Skeletal muscle satellite cell (primary cell): ENCODE data around the gene BRD3OS.

Experiments used
- H3K27me3 ChIP-seq: 2 replicates; pipeline ENCODE4 v1.7.0; 2013; ENCODE audit warnings: low read length; ENCODE audit not compliant: control insufficient read depth, insufficient read depth
- H3K36me3 ChIP-seq: 2 replicates; pipeline ENCODE4 v1.7.0; 2013; ENCODE audit warnings: mild to moderate bottlenecking, control low read depth, low read length; ENCODE audit not compliant: insufficient read depth
- H3K4me1 ChIP-seq: 2 replicates; pipeline ENCODE4 v1.7.0; 2013; ENCODE audit warnings: low read length; ENCODE audit not compliant: control insufficient read depth, insufficient read depth
- H3K4me2 ChIP-seq: 2 replicates; pipeline ENCODE4 v1.7.0; 2013; ENCODE audit warnings: mild to moderate bottlenecking, low read length
- H3K4me3 ChIP-seq: 2 replicates; pipeline ENCODE4 v1.7.0; 2013; ENCODE audit warnings: low read length
- H3K9ac ChIP-seq: 2 replicates; pipeline ENCODE4 v1.7.0; 2013; ENCODE audit warnings: mild to moderate bottlenecking, low read depth, low read length, moderate library complexity
- H3K9me3 ChIP-seq: replicated peaks from 2 replicates; pipeline ENCODE4 v1.7.0; 2013; ENCODE audit warnings: mild to moderate bottlenecking, control low read depth, low read length

BRD3OS gene

DNA sequence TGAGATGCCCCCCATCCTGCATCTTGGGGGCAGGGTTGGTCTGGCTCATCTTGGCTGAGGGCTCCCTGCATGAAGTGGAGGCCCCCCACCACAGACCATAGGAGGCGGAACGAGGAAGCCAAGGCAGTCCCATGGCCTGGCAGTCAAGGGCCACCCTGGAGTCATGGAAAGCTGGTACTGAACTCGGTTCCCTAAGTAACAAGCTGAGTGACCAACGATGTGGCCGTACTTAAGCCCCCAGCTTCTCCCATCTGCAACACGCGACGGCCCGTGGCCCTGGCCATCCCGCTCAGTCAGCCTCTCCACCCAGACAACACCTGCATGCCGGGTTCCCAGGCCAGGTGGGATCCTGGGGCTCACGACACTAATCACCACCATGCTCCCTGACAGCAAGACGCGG is 25.4 kb downstream of the BRD3OS start:
- Histone ChIP-seq H3K4me1 (peaks cover 8% of the 10 kb centered on the region), H3K9me3 (no peaks in the 10 kb centered on the region), H3K4me2 (no peak overlapping the region), H3K4me3 (no peak overlapping the region), H3K9ac (no peak overlapping the region), H3K27me3 (no peaks in the 10 kb centered on the region), H3K36me3 (peaks cover 54% of the 10 kb centered on the region)

DNA sequence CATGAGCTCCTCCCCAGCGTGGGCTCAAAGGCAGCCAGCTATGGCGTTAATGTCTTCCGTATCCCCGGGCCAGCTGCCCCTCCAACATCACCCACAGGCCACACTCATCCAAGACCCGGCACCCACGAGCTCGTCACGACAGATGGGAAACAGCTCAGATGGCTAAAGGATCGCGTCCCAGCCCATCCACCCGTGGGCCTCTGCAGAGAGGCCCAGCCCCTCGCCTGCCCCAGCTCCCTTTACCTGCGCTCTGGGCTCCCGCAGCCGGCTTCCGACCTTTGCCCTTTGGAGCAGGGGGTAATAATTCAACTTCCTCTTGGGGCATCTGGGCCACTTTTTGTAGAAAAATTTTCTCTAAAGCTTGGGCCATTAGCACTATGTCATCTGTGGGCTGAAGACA is 26.0 kb downstream of the BRD3OS start:
- Histone ChIP-seq H3K36me3 (peaks cover 50% of the 10 kb centered on the region), H3K9me3 (no peaks in the 10 kb centered on the region), H3K4me1 (peaks cover 14% of the 10 kb centered on the region), H3K4me3 (no peak overlapping the region), H3K27me3 (no peaks in the 10 kb centered on the region), H3K4me2 (no peak overlapping the region), H3K9ac (no peak overlapping the region)

DNA sequence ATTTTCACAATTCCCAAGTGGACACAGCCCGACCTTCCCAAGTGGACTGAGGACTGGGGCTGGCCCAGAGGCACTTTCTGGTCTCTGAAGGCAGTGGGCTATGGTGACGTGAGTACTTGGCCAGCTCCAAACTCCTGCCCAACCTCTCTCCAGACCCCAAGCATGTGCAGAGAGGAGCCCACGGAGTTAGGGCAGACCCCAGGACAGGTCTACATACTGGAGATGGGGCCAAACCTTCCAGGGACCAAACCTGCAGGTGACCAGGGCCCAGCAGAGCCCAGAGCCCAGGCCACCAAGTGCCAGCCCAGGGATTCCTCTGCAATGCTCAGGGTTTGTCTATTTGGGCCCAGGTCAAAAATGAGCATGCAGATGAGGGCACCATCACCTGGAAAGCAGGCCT is 27.2 kb downstream of the BRD3OS start:
- Histone ChIP-seq H3K4me2 (no peak overlapping the region), H3K4me3 (no peak overlapping the region), H3K4me1 (peaks cover 21% of the 10 kb centered on the region), H3K9me3 (no peaks in the 10 kb centered on the region), H3K27me3 (no peaks in the 10 kb centered on the region), H3K36me3 (peaks cover 50% of the 10 kb centered on the region), H3K9ac (no peak overlapping the region)

- Histone ChIP-seq H3K4me3 (no peak overlapping the region), H3K9me3 (no peaks in the 10 kb centered on the region), H3K4me2 (no peak overlapping the region), H3K27me3 (no peaks in the 10 kb centered on the region), H3K4me1 (peaks cover 23% of the 10 kb centered on the region), H3K36me3 (peaks cover 45% of the 10 kb centered on the region), H3K9ac (no peak overlapping the region)
Measured at GRCh38 chr9:134052941-134053340, 27.7 kb downstream of the BRD3OS start.

GRCh38 chr9:134053401-134053871 is 28.2 kb downstream of the BRD3OS start:
- Histone ChIP-seq H3K9me3 (no peaks in the 10 kb centered on the region), H3K4me3 (no peak overlapping the region), H3K9ac (no peak overlapping the region), H3K36me3 (peaks cover 42% of the 10 kb centered on the region), H3K27me3 (no peaks in the 10 kb centered on the region), H3K4me2 (no peak overlapping the region), H3K4me1 (peaks cover 28% of the 10 kb centered on the region)

GRCh38 chr9:134053941-134054761 is 28.9 kb downstream of the BRD3OS start:
- Histone ChIP-seq H3K4me1 (peaks cover 35% of the 10 kb centered on the region), H3K9ac (no peak overlapping the region), H3K4me3 (no peak overlapping the region), H3K36me3 (peaks cover 35% of the 10 kb centered on the region), H3K9me3 (no peaks in the 10 kb centered on the region), H3K27me3 (no peaks in the 10 kb centered on the region), H3K4me2 (no peak overlapping the region)

GRCh38 chr9:134054891-134055811 is 29.9 kb downstream of the BRD3OS start:
- peaks cover 25% of the 10 kb centered on the region for H3K36me3 ChIP-seq
- peak overlapping the region; percentile 66 for H3K4me2 ChIP-seq
- no peaks in the 10 kb centered on the region for H3K27me3 ChIP-seq
- H3K4me1 ChIP-seq: peaks cover 45% of the 10 kb centered on the region
- H3K4me3 ChIP-seq: no peak overlapping the region
- no peak overlapping the region for H3K9ac ChIP-seq
- H3K9me3 ChIP-seq: no peaks in the 10 kb centered on the region

GRCh38 chr9:134055981-134056461 is 30.7 kb downstream of the BRD3OS start:
- no peak overlapping the region for H3K4me3 ChIP-seq
- peaks cover 17% of the 10 kb centered on the region for H3K36me3 ChIP-seq
- H3K4me2 ChIP-seq: peak overlapping the region; percentile 66
- no peaks in the 10 kb centered on the region for H3K27me3 ChIP-seq
- no peak overlapping the region for H3K9ac ChIP-seq
- no peaks in the 10 kb centered on the region for H3K9me3 ChIP-seq
- peaks cover 53% of the 10 kb centered on the region for H3K4me1 ChIP-seq

GRCh38 chr9:134056483-134057306 is 31.4 kb downstream of the BRD3OS start:
- Histone ChIP-seq H3K4me1 (peaks cover 59% of the 10 kb centered on the region), H3K4me2 (peak overlapping the region; percentile 66), H3K36me3 (peaks cover 10% of the 10 kb centered on the region), H3K27me3 (no peaks in the 10 kb centered on the region), H3K4me3 (no peak overlapping the region), H3K9ac (no peak overlapping the region), H3K9me3 (no peaks in the 10 kb centered on the region)

GRCh38 chr9:134057307-134057657 is 32.0 kb downstream of the BRD3OS start:
- Histone ChIP-seq H3K9ac (no peak overlapping the region), H3K9me3 (no peaks in the 10 kb centered on the region), H3K27me3 (no peaks in the 10 kb centered on the region), H3K4me1 (peaks cover 65% of the 10 kb centered on the region), H3K36me3 (peaks cover 10% of the 10 kb centered on the region), H3K4me3 (no peak overlapping the region), H3K4me2 (no peak overlapping the region)
